CD4-positive, CD25-positive, alpha-beta regulatory T cell (primary cell): ENCODE measurements around the gene SSBP3. TPM values are rescaled to one million over a fixed set of nuclear protein-coding genes. Genes with fewer than 3 reads are reported as not detected.

Experiments used
- ATAC-seq, 2 donors: fragments of 150-1000 bp; cut with Tn5 transposase; one replicate each; pipeline ENCODE4 v1.10.0; 2021; ENCODE audit warnings: low read depth in 2 of 2, moderate number of reproducible peaks in 2 of 2, moderate library complexity in 1 of 2
- DNase-seq, 3 donors: peaks; one replicate each; pipeline versions ENCODE4 v3.0.0 to v3.0.0-alpha.2; 2012 to 2022; ENCODE audit warnings: mixed read lengths in 1 of 3
- H3K27ac ChIP-seq: one replicate; pipeline ENCODE4 v1.7.0; 2013; ENCODE audit warnings: mild to moderate bottlenecking, low read length; ENCODE audit not compliant: insufficient read depth, poor library complexity, severe bottlenecking
- H3K27me3 ChIP-seq: one replicate; pipeline ENCODE4 v1.7.0; 2013; ENCODE audit warnings: low read length; ENCODE audit not compliant: control insufficient read depth, insufficient read depth
- H3K36me3 ChIP-seq: one replicate; pipeline ENCODE4 v1.7.0; 2013; ENCODE audit warnings: mild to moderate bottlenecking, low read length, moderate library complexity; ENCODE audit not compliant: control insufficient read depth, insufficient read depth
- H3K4me1 ChIP-seq: 2 replicates; pipeline ENCODE4 v1.7.0; 2013; ENCODE audit warnings: mild to moderate bottlenecking, low read length; ENCODE audit not compliant: insufficient read depth, control insufficient read depth, poor library complexity, severe bottlenecking
- H3K4me3 ChIP-seq: one replicate; pipeline ENCODE4 v1.7.0; 2013; ENCODE audit warnings: low read depth, mild to moderate bottlenecking, low read length, moderate library complexity
- H3K9me3 ChIP-seq, 2 experiments: 1 replicate in 1 of 2; 2 replicates in 1 of 2; pipeline ENCODE4 v1.7.0; 2013; ENCODE audit warnings: low read length in 2 of 2, mild to moderate bottlenecking in 1 of 2, moderate library complexity in 1 of 2; ENCODE audit not compliant: control insufficient read depth in 2 of 2
- H3K27ac Mint-ChIP-seq, 3 donors: one replicate each; pipeline ENCODE4 v1.8.0; 2020 to 2022; ENCODE audit warnings: mild to moderate bottlenecking in 3 of 3, mixed read lengths in 3 of 3, moderate library complexity in 2 of 3
- H3K27me3 Mint-ChIP-seq: one replicate; pipeline ENCODE4 v1.8.0; 2022; ENCODE audit warnings: mild to moderate bottlenecking, mixed read lengths
- H3K36me3 Mint-ChIP-seq: one replicate; pipeline ENCODE4 v1.8.0; 2020; ENCODE audit warnings: mixed read lengths
- H3K4me1 Mint-ChIP-seq, 4 donors: one replicate each; pipeline ENCODE4 v1.8.0; 2020 to 2022; ENCODE audit warnings: mixed read lengths in 4 of 4, mild to moderate bottlenecking in 1 of 4
- H3K4me3 Mint-ChIP-seq, 4 donors: one replicate each; pipeline ENCODE4 v1.8.0; 2020 to 2022; ENCODE audit warnings: mild to moderate bottlenecking in 4 of 4, mixed read lengths in 4 of 4, moderate library complexity in 3 of 4
- H3K9me3 Mint-ChIP-seq, 7 donors: one replicate each; pipeline ENCODE4 v1.8.0; 2020 to 2022; ENCODE audit warnings: mixed read lengths in 7 of 7, mild to moderate bottlenecking in 3 of 7, moderate library complexity in 2 of 7
- polyA plus RNA-seq, 4 donors: library from polyadenylated mRNA; unstranded; fragments of 300-500 nt; fragmentation: Illumina TruSeq; gene quantifications; one replicate each; pipeline ENCODE4 v1.2.3, GENCODE V29; 2021
- total RNA-seq: library from RNA; stranded (reverse); gene quantifications from one replicate; pipeline ENCODE4 v1.2.3, GENCODE V29; 2022

The SSBP3 gene
- total and polyA plus RNA-seq, 5 donors from 2014 or later: 5.4 to 30.6 (median 7.2) TPM

GRCh38 chr1:54227891-54228310, 178.3 kb downstream of the SSBP3 start:
- no peak overlapping the region for H3K27ac ChIP-seq
- DNase-seq (no peak), ATAC-seq (no peak)
- H3K4me3 ChIP-seq: no peak overlapping the region
- H3K4me1 ChIP-seq: no peaks in the 10 kb centered on the region
- Mint-ChIP-seq H3K27me3 (no peaks in the 10 kb centered on the region), H3K27ac (peak overlapping the region in 2 of 3 donors; percentile 20 to 49), H3K9me3 (no peaks in the 10 kb centered on the region), H3K4me3 (no peak overlapping the region), H3K36me3 (peaks cover 12% of the 10 kb centered on the region), H3K4me1 (peaks cover 0 to 11% (median 11%) of the 10 kb centered on the region in 4 donors)
- H3K9me3 ChIP-seq: no peaks in the 10 kb centered on the region
- no peaks in the 10 kb centered on the region for H3K27me3 ChIP-seq
- H3K36me3 ChIP-seq: peaks cover 2% of the 10 kb centered on the region

GRCh38 chr1:54227091-54227602, 179.0 kb downstream of the SSBP3 start:
- H3K27me3 ChIP-seq: no peaks in the 10 kb centered on the region
- no peaks in the 10 kb centered on the region for H3K9me3 ChIP-seq
- H3K4me3 ChIP-seq: no peak overlapping the region
- Mint-ChIP-seq H3K27ac (peak overlapping the region in 1 of 3 donors; percentile 76), H3K36me3 (peaks cover 12% of the 10 kb centered on the region), H3K27me3 (no peaks in the 10 kb centered on the region), H3K9me3 (no peaks in the 10 kb centered on the region), H3K4me3 (no peak overlapping the region), H3K4me1 (peaks cover 0 to 17% (median 12%) of the 10 kb centered on the region in 4 donors)
- H3K4me1 ChIP-seq: no peaks in the 10 kb centered on the region
- no peak for DNase-seq
- peak in 1 of 2 donors; percentile 22 for ATAC-seq
- no peak overlapping the region for H3K27ac ChIP-seq
- H3K36me3 ChIP-seq: peaks cover 2% of the 10 kb centered on the region

GRCh38 chr1:54225986-54226559, 180.1 kb downstream of the SSBP3 start:
- H3K9me3 ChIP-seq: no peaks in the 10 kb centered on the region
- Mint-ChIP-seq H3K4me1 (peaks cover 0 to 13% (median 8%) of the 10 kb centered on the region in 4 donors), H3K9me3 (no peaks in the 10 kb centered on the region), H3K36me3 (peaks cover 16% of the 10 kb centered on the region), H3K27me3 (no peaks in the 10 kb centered on the region), H3K4me3 (no peak overlapping the region), H3K27ac (no peak overlapping the region)
- H3K36me3 ChIP-seq: peaks cover 4% of the 10 kb centered on the region
- no peak for DNase-seq
- H3K27ac ChIP-seq: no peak overlapping the region
- no peaks in the 10 kb centered on the region for H3K27me3 ChIP-seq
- no peak overlapping the region for H3K4me3 ChIP-seq
- no peaks in the 10 kb centered on the region for H3K4me1 ChIP-seq
- no peak for ATAC-seq

- no peak for ATAC-seq
- no peak for DNase-seq
- Mint-ChIP-seq H3K36me3 (peaks cover 16% of the 10 kb centered on the region), H3K4me1 (peaks cover 0 to 7% (median 4%) of the 10 kb centered on the region in 4 donors), H3K27me3 (no peaks in the 10 kb centered on the region), H3K4me3 (no peak overlapping the region), H3K9me3 (no peaks in the 10 kb centered on the region), H3K27ac (peak overlapping the region in 2 of 3 donors; percentile 12 to 83)
- H3K4me3 ChIP-seq: no peak overlapping the region
- H3K27ac ChIP-seq: no peak overlapping the region
- no peaks in the 10 kb centered on the region for H3K4me1 ChIP-seq
- H3K9me3 ChIP-seq: no peaks in the 10 kb centered on the region
- H3K27me3 ChIP-seq: no peaks in the 10 kb centered on the region
- H3K36me3 ChIP-seq: peaks cover 11% of the 10 kb centered on the region
Measured at GRCh38 chr1:54225378-54225777, 180.8 kb downstream of the SSBP3 start.

GRCh38 chr1:54224233-54224632, 182.0 kb downstream of the SSBP3 start:
- DNase-seq (no peak), ATAC-seq (no peak)
- no peaks in the 10 kb centered on the region for H3K4me1 ChIP-seq
- Mint-ChIP-seq H3K27ac (peak overlapping the region; percentile 11 to 65 (median 32)), H3K9me3 (no peaks in the 10 kb centered on the region), H3K36me3 (peaks cover 20% of the 10 kb centered on the region), H3K4me1 (peaks cover 0 to 7% (median 2%) of the 10 kb centered on the region in 4 donors), H3K27me3 (no peaks in the 10 kb centered on the region), H3K4me3 (no peak overlapping the region)
- H3K27me3 ChIP-seq: no peaks in the 10 kb centered on the region
- no peaks in the 10 kb centered on the region for H3K9me3 ChIP-seq
- H3K36me3 ChIP-seq: peaks cover 23% of the 10 kb centered on the region
- no peak overlapping the region for H3K27ac ChIP-seq
- H3K4me3 ChIP-seq: no peak overlapping the region

GRCh38 chr1:54223441-54224202, 182.6 kb downstream of the SSBP3 start:
- H3K36me3 Mint-ChIP-seq: peaks cover 21% of the 10 kb centered on the region

GRCh38 chr1:54222711-54223110, 183.5 kb downstream of the SSBP3 start:
- no peak overlapping the region for H3K27ac ChIP-seq
- Mint-ChIP-seq H3K36me3 (peaks cover 30% of the 10 kb centered on the region), H3K4me1 (peaks cover 0 to 7% (median 1%) of the 10 kb centered on the region in 4 donors), H3K27ac (peak overlapping the region in 2 of 3 donors; percentile 20 to 71), H3K4me3 (no peak overlapping the region), H3K27me3 (no peaks in the 10 kb centered on the region), H3K9me3 (no peaks in the 10 kb centered on the region)
- no peaks in the 10 kb centered on the region for H3K9me3 ChIP-seq
- peaks cover 37% of the 10 kb centered on the region for H3K36me3 ChIP-seq
- DNase-seq (no peak), ATAC-seq (no peak)
- no peaks in the 10 kb centered on the region for H3K4me1 ChIP-seq
- no peaks in the 10 kb centered on the region for H3K27me3 ChIP-seq
- no peak overlapping the region for H3K4me3 ChIP-seq

More at GRCh38 chr1:54223441-54224202, 182.6 kb downstream of the SSBP3 start:
- DNase-seq (no peak), ATAC-seq (no peak)
- Mint-ChIP-seq H3K4me3 (no peak overlapping the region), H3K4me1 (peaks cover 0 to 7% (median 1%) of the 10 kb centered on the region in 4 donors), H3K27me3 (no peaks in the 10 kb centered on the region), H3K9me3 (no peaks in the 10 kb centered on the region), H3K27ac (peak overlapping the region in 2 of 3 donors; percentile 65 to 76)
- H3K27me3 ChIP-seq: no peaks in the 10 kb centered on the region
- H3K36me3 ChIP-seq: peaks cover 28% of the 10 kb centered on the region
- H3K9me3 ChIP-seq: no peaks in the 10 kb centered on the region
- no peak overlapping the region for H3K27ac ChIP-seq
- no peak overlapping the region for H3K4me3 ChIP-seq
- no peaks in the 10 kb centered on the region for H3K4me1 ChIP-seq
